Smooth muscle cell of the coronary artery (primary cell): Measurements from ENCODE around the gene CABLES2. TPM values are rescaled to one million over a fixed set of nuclear protein-coding genes. Genes with fewer than 3 reads are reported as not detected.

Experiments
- total RNA-seq: library from RNA; depleted of rRNA; stranded (reverse); fragments of >200 nt; gene quantifications from 2 replicates; pipeline ENCODE4 v1.2.3, GENCODE V29; 2014; ENCODE audit warnings: low replicate concordance

The CABLES2 gene
- 0.45 and 0.47 TPM in 2 replicates for total RNA-seq

GRCh38 chr20:62407221-62407992 lies at the start of gene CABLES2:
CABLES2 (minus strand) TSS chr20:62407285; CDS start chr20:62407276, 9 bp downstream.

GRCh38 chr20:62427172-62428001 lies 20.3 kb upstream of the CABLES2 start, which contains the start of gene RBBP8NL:
RBBP8NL (minus strand) TSS chr20:62427539; CDS start chr20:62419647, 7,892 bp downstream.

GRCh38 chr20:62386383-62387218 lies 20.5 kb downstream of the CABLES2 start, which contains the start of gene RPS21:
RPS21 (plus strand) TSS chr20:62387103; CDS start chr20:62387339, 236 bp downstream.

GRCh38 chr20:62367136-62367632 lies 39.9 kb downstream of the CABLES2 start, which contains the start of gene LAMA5:
LAMA5 (minus strand) TSS chr20:62367312; CDS start chr20:62367245, 67 bp downstream.

Other genes starting within 250 kb of the CABLES2 start
- 18.3 and 22.2 TPM in 2 replicates for gene MTG2, start 224.3 kb downstream of the CABLES2 start, total RNA-seq
- gene HRH3, start 187.0 kb downstream of the CABLES2 start, total RNA-seq: not detected in 2 replicates
- gene OSBPL2, start 168.8 kb downstream of the CABLES2 start, total RNA-seq: 33.2 and 38.6 TPM in 2 replicates
- gene ADRM1, start 104.3 kb downstream of the CABLES2 start, total RNA-seq: 51.1 and 93.3 TPM in 2 replicates
- 8.1 and 63.7 TPM in 2 replicates for gene LAMA5, start 40.0 kb downstream of the CABLES2 start, total RNA-seq
- gene RPS21, start 20.2 kb downstream of the CABLES2 start, total RNA-seq: 1,874 and 4,029 TPM in 2 replicates
- gene RBBP8NL, start 20.3 kb upstream of the CABLES2 start, total RNA-seq: not detected in 2 replicates
- gene GATA5, start 68.7 kb upstream of the CABLES2 start, total RNA-seq: 1.7 TPM in 1 of 2 replicates, not detected in the other
- 0.35 TPM in 1 of 2 replicates, not detected in the other for gene SLCO4A1, start 235.2 kb upstream of the CABLES2 start, total RNA-seq